ENCODE measurements around the gene KLF7. TPM values are rescaled to one million over a fixed set of nuclear protein-coding genes. Genes with fewer than 3 reads are reported as not detected.

KLF7 gene
- total and polyA plus RNA-seq, 4 donors, result 4.4 to 51.8 (median 22.3) TPM

DNA sequence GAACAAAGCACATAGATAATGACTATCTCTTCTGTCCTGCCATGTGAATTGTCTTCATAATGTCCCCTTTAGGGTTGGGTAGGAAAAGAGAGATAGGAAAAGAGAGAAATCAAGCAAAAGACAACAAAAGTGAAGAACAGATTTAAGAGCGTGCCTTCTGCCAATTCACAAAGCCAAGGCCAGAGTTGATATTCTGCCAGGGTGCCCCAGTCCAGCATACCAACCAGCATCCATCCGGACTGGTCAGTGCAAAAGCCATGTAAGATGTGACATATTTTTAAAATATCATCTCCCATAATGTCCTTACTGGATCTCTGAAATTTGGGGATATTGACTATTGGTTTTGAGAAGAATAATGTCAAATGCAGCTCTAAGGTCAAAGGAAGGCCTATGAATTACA lies 35.7 kb upstream of the KLF7 start:
- TF ChIP-seq, protein P1, sequence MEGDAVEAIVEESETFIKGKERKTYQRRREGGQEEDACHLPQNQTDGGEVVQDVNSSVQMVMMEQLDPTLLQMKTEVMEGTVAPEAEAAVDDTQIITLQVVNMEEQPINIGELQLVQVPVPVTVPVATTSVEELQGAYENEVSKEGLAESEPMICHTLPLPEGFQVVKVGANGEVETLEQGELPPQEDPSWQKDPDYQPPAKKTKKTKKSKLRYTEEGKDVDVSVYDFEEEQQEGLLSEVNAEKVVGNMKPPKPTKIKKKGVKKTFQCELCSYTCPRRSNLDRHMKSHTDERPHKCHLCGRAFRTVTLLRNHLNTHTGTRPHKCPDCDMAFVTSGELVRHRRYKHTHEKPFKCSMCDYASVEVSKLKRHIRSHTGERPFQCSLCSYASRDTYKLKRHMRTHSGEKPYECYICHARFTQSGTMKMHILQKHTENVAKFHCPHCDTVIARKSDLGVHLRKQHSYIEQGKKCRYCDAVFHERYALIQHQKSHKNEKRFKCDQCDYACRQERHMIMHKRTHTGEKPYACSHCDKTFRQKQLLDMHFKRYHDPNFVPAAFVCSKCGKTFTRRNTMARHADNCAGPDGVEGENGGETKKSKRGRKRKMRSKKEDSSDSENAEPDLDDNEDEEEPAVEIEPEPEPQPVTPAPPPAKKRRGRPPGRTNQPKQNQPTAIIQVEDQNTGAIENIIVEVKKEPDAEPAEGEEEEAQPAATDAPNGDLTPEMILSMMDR (IDR thresholded peaks at IDR 0.05; ENCODE audit: control extremely low read depth, extremely low read depth), result no peak
- no peak overlapping the region for H3K4me3 ChIP-seq
- H3K27ac ChIP-seq (ENCODE audit: low read depth in 1 of 2, low read length in 1 of 2), result no peak overlapping the region
- no peaks in the 10 kb centered on the region for H3K36me3 ChIP-seq (ENCODE audit: control insufficient read depth in 4 of 4, insufficient read depth in 4 of 4, low read length in 4 of 4)
- 92 to 98% methylated on average over 2 of the region's 2 CpGs for WGBS, 2 donors
- H3K27me3 ChIP-seq (ENCODE audit: control insufficient read depth in 3 of 3, insufficient read depth in 3 of 3, low read length in 2 of 3), result no peaks in the 10 kb centered on the region
- no peaks in the 10 kb centered on the region for H3K9me3 ChIP-seq (ENCODE audit: control insufficient read depth in 4 of 4, insufficient read depth in 3 of 4, low read length in 3 of 4)
- no peak overlapping the region for H3K9ac ChIP-seq (ENCODE audit: insufficient read depth in 1 of 2, low read length in 2 of 2)
- ATAC-seq (ENCODE audit: insufficient read depth, low FRiP score) (no peak), DNase-seq (no peak)
- H3K4me1 ChIP-seq (ENCODE audit: control insufficient read depth in 5 of 5, insufficient read depth in 5 of 5, low read length in 5 of 5), result no peaks in the 10 kb centered on the region

DNA sequence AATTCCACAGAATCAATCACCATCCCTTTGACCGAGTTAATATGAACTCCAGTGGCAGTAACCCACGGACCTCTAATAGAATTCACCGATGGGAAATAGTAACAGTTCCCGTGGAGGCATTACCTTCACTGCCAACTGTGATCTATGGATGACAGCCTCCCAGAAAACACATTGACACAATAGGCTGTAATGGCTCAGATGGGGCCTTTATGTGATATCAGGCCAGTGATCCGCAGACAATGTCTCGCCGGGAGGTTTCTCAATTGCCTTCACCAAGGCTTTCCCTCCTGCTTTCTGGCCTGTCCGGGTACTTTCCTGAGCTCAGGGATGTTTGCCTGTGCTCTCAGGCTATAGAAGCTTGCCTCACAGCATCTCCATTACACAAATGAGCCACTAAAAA lies 34.4 kb upstream of the KLF7 start:
- Histone ChIP-seq H3K9ac (ENCODE audit: insufficient read depth in 1 of 2, low read length in 2 of 2) (no peak overlapping the region), H3K36me3 (ENCODE audit: control insufficient read depth in 4 of 4, insufficient read depth in 4 of 4, low read length in 4 of 4) (no peaks in the 10 kb centered on the region), H3K9me3 (ENCODE audit: control insufficient read depth in 4 of 4, insufficient read depth in 3 of 4, low read length in 3 of 4) (no peaks in the 10 kb centered on the region), H3K27ac (ENCODE audit: low read depth in 1 of 2, low read length in 1 of 2) (no peak overlapping the region), H3K27me3 (ENCODE audit: control insufficient read depth in 3 of 3, insufficient read depth in 3 of 3, low read length in 2 of 3) (no peaks in the 10 kb centered on the region), H3K4me1 (ENCODE audit: control insufficient read depth in 5 of 5, insufficient read depth in 5 of 5, low read length in 5 of 5) (no peaks in the 10 kb centered on the region), H3K4me3 (no peak overlapping the region)
- WGBS, 2 donors, result 82 to 86% methylated on average over 8 of the region's 8 CpGs
- no peak for DNase-seq
- no peak for ATAC-seq (ENCODE audit: insufficient read depth, low FRiP score)
- TF ChIP-seq, protein P1 (IDR thresholded peaks at IDR 0.05; ENCODE audit: control extremely low read depth, extremely low read depth), result no peak

DNA sequence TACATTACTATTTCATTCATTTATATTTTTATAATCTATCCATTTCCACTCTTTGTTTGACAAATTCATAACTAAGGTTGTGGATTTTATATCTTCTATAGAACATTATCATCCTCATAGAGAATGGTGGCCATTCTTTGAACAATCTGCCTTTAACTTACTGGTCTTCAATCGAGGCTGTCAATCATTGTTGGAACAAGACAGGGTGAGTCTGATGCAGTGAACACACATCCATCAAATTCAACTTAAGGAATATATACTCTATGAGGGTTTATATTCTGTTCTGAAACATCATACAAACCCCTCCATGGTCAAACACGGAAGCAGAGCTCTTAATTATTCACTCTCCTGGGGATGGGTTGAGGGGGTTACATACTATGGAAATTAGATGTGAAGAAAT lies 28.3 kb upstream of the KLF7 start:
- Histone ChIP-seq H3K9me3 (ENCODE audit: control insufficient read depth in 4 of 4, insufficient read depth in 3 of 4, low read length in 3 of 4) (no peaks in the 10 kb centered on the region), H3K27me3 (ENCODE audit: control insufficient read depth in 3 of 3, insufficient read depth in 3 of 3, low read length in 2 of 3) (no peaks in the 10 kb centered on the region), H3K36me3 (ENCODE audit: control insufficient read depth in 4 of 4, insufficient read depth in 4 of 4, low read length in 4 of 4) (no peaks in the 10 kb centered on the region), H3K27ac (ENCODE audit: low read depth in 1 of 2, low read length in 1 of 2) (no peak overlapping the region), H3K4me1 (ENCODE audit: control insufficient read depth in 5 of 5, insufficient read depth in 5 of 5, low read length in 5 of 5) (no peaks in the 10 kb centered on the region), H3K9ac (ENCODE audit: insufficient read depth in 1 of 2, low read length in 2 of 2) (no peak overlapping the region), H3K4me3 (no peak overlapping the region)
- ATAC-seq (ENCODE audit: insufficient read depth, low FRiP score), result no peak
- TF ChIP-seq, protein P1 (IDR thresholded peaks at IDR 0.05; ENCODE audit: control extremely low read depth, extremely low read depth), result no peak
- no peak for DNase-seq
- 83 to 94% methylated on average over 2 of the region's 2 CpGs for WGBS, 2 donors
